ENCODE measurements around the gene MYL10.

Gene MYL10

GRCh38 chr7:101666741-101667140 lies 37.6 kb upstream of the MYL10 start:
- H3K4me3 ChIP-seq (ENCODE audit: low read depth, low read length), result no peak overlapping the region
- no peak for TF ChIP-seq CTCF (IDR thresholded peaks at IDR 0.05; ENCODE audit: borderline replicate concordance, insufficient read depth, low read depth, low read length)

- no peak for TF ChIP-seq CTCF (IDR thresholded peaks at IDR 0.05; ENCODE audit: borderline replicate concordance, insufficient read depth, low read depth, low read length)
Measured at GRCh38 chr7:101666293-101666692, 37.2 kb upstream of the MYL10 start.

GRCh38 chr7:101664893-101665471 lies 35.9 kb upstream of the MYL10 start:
- H3K4me3 ChIP-seq (ENCODE audit: low read depth, low read length), result no peak overlapping the region
- no peak for TF ChIP-seq CTCF (IDR thresholded peaks at IDR 0.05; ENCODE audit: borderline replicate concordance, insufficient read depth, low read depth, low read length)

More at GRCh38 chr7:101666293-101666692, 37.2 kb upstream of the MYL10 start:
- no peak overlapping the region for H3K4me3 ChIP-seq (ENCODE audit: low read depth, low read length)

GRCh38 chr7:101664436-101664835 lies 35.3 kb upstream of the MYL10 start:
- H3K4me3 ChIP-seq (ENCODE audit: low read depth, low read length), result no peak overlapping the region
- no peak for TF ChIP-seq CTCF (IDR thresholded peaks at IDR 0.05; ENCODE audit: borderline replicate concordance, insufficient read depth, low read depth, low read length)

GRCh38 chr7:101663747-101664146 lies 34.7 kb upstream of the MYL10 start:
- no peak overlapping the region for H3K4me3 ChIP-seq (ENCODE audit: low read depth, low read length)
- no peak for TF ChIP-seq CTCF (IDR thresholded peaks at IDR 0.05; ENCODE audit: borderline replicate concordance, insufficient read depth, low read depth, low read length)

GRCh38 chr7:101662447-101662998 lies 33.4 kb upstream of the MYL10 start:
- no peak overlapping the region for H3K4me3 ChIP-seq (ENCODE audit: low read depth, low read length)
- no peak for TF ChIP-seq CTCF (IDR thresholded peaks at IDR 0.05; ENCODE audit: borderline replicate concordance, insufficient read depth, low read depth, low read length)

- H3K4me3 ChIP-seq (ENCODE audit: low read depth, low read length), result no peak overlapping the region
- TF ChIP-seq CTCF (IDR thresholded peaks at IDR 0.05; ENCODE audit: borderline replicate concordance, insufficient read depth, low read depth, low read length), result no peak
Measured at GRCh38 chr7:101659706-101660105, 30.6 kb upstream of the MYL10 start.
